GM06990 (cell line): Measurements from ENCODE around the gene CRB2.
A peak's percentile ranks its signal among the peaks of the same experiment; 100 is the strongest.
"Not testable (repeated sequence)": the region's sequence is repeated elsewhere in the genome, so short reads cannot be mapped to it uniquely, and the experiment has no call there.

Source experiments
- DNase-seq: peaks from one replicate; pipeline ENCODE4 v3.0.0-alpha.2; 2011; ENCODE audit not compliant: insufficient read length; ENCODE audit errors: extremely low read depth
- H3K27me3 ChIP-seq: replicated peaks from 2 replicates; pipeline ENCODE4 v1.6.0; 2011; ENCODE audit warnings: low read length; ENCODE audit not compliant: control insufficient read depth, insufficient read depth
- H3K36me3 ChIP-seq: 2 replicates; pipeline ENCODE4 v1.5.1; 2011; ENCODE audit warnings: low read length; ENCODE audit not compliant: control insufficient read depth, insufficient read depth
- H3K4me3 ChIP-seq: replicated peaks from 2 replicates; pipeline ENCODE4 v1.5.1; 2011; ENCODE audit warnings: low read depth, mild to moderate bottlenecking, control low read depth, low read length
- CTCF ChIP-seq: IDR thresholded peaks from 2 replicates; pipeline ENCODE4 v1.5.1; 2011; ENCODE audit warnings: low read length, control low read depth, mild to moderate bottlenecking, inconsistent platforms; ENCODE audit not compliant: insufficient read depth, poor library complexity, severe bottlenecking

The CRB2 gene

GRCh38 chr9:123324767-123325183 is 31.2 kb upstream of the CRB2 start:
- TF ChIP-seq CTCF, result no peak
- DNase-seq, result no peak
- Histone ChIP-seq H3K4me3 (no peak overlapping the region), H3K27me3 (no peaks in the 10 kb centered on the region), H3K36me3 (no peaks in the 10 kb centered on the region)

GRCh38 chr9:123326187-123326586 is 29.8 kb upstream of the CRB2 start:
- Histone ChIP-seq H3K27me3 (no peaks in the 10 kb centered on the region), H3K4me3 (no peak overlapping the region), H3K36me3 (no peaks in the 10 kb centered on the region)
- DNase-seq, result no peak
- no peak for TF ChIP-seq CTCF

- no peak overlapping the region for H3K4me3 ChIP-seq
- no peaks in the 10 kb centered on the region for H3K27me3 ChIP-seq
- TF ChIP-seq CTCF, result no peak
- DNase-seq, result peak; percentile 61
- no peaks in the 10 kb centered on the region for H3K36me3 ChIP-seq
Measured at GRCh38 chr9:123326662-123327093, 29.3 kb upstream of the CRB2 start.

GRCh38 chr9:123327697-123328100 is 28.3 kb upstream of the CRB2 start:
- no peak for DNase-seq
- Histone ChIP-seq H3K27me3 (no peaks in the 10 kb centered on the region), H3K36me3 (no peaks in the 10 kb centered on the region), H3K4me3 (no peak overlapping the region)
- TF ChIP-seq CTCF, result no peak

GRCh38 chr9:123329329-123329955 is 26.6 kb upstream of the CRB2 start:
- Histone ChIP-seq H3K27me3 (no peaks in the 10 kb centered on the region), H3K36me3 (no peaks in the 10 kb centered on the region), H3K4me3 (no peak overlapping the region)
- no peak for TF ChIP-seq CTCF
- DNase-seq, result no peak

GRCh38 chr9:123331346-123332060 is 24.5 kb upstream of the CRB2 start:
- Histone ChIP-seq H3K36me3 (no peaks in the 10 kb centered on the region), H3K4me3 (no peak overlapping the region), H3K27me3 (no peaks in the 10 kb centered on the region)
- no peak for DNase-seq
- no peak for TF ChIP-seq CTCF

GRCh38 chr9:123333058-123333669 is 22.8 kb upstream of the CRB2 start:
- DNase-seq, H3K27me3 ChIP-seq, H3K4me3 ChIP-seq, H3K36me3 ChIP-seq: not testable (repeated sequence)
